ENCODE measurements around the gene PBLD. TPM values are rescaled to one million over a fixed set of nuclear protein-coding genes. Genes with fewer than 3 reads are reported as not detected.

Gene PBLD
- total and polyA plus RNA-seq, 9 of the 15 experiments (the other 6 are each of a cell fraction or from before 2014, with no cell fraction given) = 1.2 to 4.3 (median 2.5) TPM

DNA sequence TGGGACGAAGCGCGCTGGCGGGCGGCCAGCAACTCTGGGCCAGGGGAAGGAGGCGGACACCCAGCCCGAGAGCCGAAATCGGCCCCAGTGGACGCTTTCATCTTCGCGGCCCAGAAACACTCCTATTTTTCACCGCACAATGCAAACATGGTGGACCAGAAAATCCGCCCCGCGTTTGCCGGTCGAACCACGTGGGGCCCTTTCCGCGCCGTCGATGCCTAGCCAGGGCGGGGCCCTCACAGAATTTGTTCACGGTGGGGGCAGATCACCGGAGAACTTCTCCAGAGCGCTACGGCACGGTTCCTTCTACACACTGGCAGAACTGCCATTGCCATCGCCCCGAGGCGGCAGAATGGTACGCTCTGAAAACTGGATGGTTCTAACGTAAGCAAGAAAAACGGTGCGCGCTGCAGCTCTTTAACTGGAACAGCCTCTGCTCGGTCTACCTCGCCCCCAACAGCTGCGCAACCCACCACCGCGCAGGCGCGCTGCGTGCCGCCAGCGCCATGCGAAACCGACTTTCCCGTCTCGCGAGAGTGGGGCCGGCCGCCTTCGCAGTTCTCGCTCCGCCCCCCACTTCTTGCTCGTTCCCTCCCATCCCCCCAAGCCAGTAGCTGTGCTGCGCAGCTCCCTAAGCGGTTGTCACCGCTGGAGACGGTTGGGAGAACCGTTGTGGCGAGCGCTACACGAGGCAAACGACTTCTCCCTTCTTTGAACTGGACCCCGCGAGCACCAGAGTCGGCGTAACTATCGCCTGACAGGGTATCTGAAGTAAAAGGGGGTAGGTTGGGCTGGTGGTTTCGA lies 1.1 kb downstream of the PBLD start, which contains the start of gene HNRNPH3 (continued):
- TF ChIP-seq ID3 (CRISPR knock-in tag; IDR thresholded peaks at IDR 0.05) (no peak), ID3 (tag; IDR thresholded peaks at IDR 0.05) (peak; percentile 91), RBM25 (IDR thresholded peaks at IDR 0.05; ENCODE audit: low read depth, low read length, severe bottlenecking) (peak; percentile 99), SIRT6 (IDR thresholded peaks at IDR 0.05; ENCODE audit: low read depth, low read length) (no peak), UBTF (IDR thresholded peaks at IDR 0.05; ENCODE audit: borderline replicate concordance in 1 of 2, low read depth in 2 of 2, low read length in 2 of 2) (no peak), HIVEP1 (CRISPR knock-in tag; IDR thresholded peaks at IDR 0.05) (peak; percentile 78; the same call in 1 of the 2 replicates), ZC3H8 (IDR thresholded peaks at IDR 0.05) (no peak), BDP1 (IDR thresholded peaks at IDR 0.05; ENCODE audit: insufficient read depth, insufficient read length) (no peak), ZFP91 (CRISPR knock-in tag; IDR thresholded peaks at IDR 0.05) (peak; percentile 84), ZNF644 (tag; IDR thresholded peaks at IDR 0.05; ENCODE audit: low read depth) (peak; percentile 18)
- TF ChIP-seq, protein P1, sequence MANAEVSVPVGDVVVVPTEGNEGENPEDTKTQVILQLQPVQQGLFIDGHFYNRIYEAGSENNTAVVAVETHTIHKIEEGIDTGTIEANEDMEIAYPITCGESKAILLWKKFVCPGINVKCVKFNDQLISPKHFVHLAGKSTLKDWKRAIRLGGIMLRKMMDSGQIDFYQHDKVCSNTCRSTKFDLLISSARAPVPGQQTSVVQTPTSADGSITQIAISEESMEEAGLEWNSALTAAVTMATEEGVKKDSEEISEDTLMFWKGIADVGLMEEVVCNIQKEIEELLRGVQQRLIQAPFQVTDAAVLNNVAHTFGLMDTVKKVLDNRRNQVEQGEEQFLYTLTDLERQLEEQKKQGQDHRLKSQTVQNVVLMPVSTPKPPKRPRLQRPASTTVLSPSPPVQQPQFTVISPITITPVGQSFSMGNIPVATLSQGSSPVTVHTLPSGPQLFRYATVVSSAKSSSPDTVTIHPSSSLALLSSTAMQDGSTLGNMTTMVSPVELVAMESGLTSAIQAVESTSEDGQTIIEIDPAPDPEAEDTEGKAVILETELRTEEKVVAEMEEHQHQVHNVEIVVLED (CRISPR knock-in tag; IDR thresholded peaks at IDR 0.05) = peak; percentile 44
- TF ChIP-seq, protein P2, sequence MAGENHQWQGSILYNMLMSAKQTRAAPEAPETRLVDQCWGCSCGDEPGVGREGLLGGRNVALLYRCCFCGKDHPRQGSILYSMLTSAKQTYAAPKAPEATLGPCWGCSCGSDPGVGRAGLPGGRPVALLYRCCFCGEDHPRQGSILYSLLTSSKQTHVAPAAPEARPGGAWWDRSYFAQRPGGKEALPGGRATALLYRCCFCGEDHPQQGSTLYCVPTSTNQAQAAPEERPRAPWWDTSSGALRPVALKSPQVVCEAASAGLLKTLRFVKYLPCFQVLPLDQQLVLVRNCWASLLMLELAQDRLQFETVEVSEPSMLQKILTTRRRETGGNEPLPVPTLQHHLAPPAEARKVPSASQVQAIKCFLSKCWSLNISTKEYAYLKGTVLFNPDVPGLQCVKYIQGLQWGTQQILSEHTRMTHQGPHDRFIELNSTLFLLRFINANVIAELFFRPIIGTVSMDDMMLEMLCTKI (IDR thresholded peaks at IDR 0.05; ENCODE audit: partially characterized antibody) = no peak
- TF ChIP-seq, protein P3, sequence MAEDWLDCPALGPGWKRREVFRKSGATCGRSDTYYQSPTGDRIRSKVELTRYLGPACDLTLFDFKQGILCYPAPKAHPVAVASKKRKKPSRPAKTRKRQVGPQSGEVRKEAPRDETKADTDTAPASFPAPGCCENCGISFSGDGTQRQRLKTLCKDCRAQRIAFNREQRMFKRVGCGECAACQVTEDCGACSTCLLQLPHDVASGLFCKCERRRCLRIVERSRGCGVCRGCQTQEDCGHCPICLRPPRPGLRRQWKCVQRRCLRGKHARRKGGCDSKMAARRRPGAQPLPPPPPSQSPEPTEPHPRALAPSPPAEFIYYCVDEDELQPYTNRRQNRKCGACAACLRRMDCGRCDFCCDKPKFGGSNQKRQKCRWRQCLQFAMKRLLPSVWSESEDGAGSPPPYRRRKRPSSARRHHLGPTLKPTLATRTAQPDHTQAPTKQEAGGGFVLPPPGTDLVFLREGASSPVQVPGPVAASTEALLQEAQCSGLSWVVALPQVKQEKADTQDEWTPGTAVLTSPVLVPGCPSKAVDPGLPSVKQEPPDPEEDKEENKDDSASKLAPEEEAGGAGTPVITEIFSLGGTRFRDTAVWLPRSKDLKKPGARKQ (CRISPR knock-in tag; IDR thresholded peaks at IDR 0.05) = no peak
